ENCODE data around the gene INCA1. TPM values are rescaled to one million over a fixed set of nuclear protein-coding genes. Genes with fewer than 3 reads are reported as not detected.

Gene INCA1
- total and polyA plus RNA-seq, 4 donors = 0.28 to 0.75 (median 0.55) TPM

- 91% methylated on average over 10 of the region's 10 CpGs for WGBS
- no peaks in the 10 kb centered on the region for H3K27me3 ChIP-seq (ENCODE audit: control insufficient read depth in 4 of 4, insufficient read depth in 4 of 4, low read length in 3 of 4)
- no peak overlapping the region for H3K9ac ChIP-seq (ENCODE audit: low read depth in 1 of 2, low read length in 2 of 2)
- no peak overlapping the region for H3K27ac ChIP-seq (ENCODE audit: low read depth in 1 of 2, low read length in 2 of 2)
- DNase-seq (ENCODE audit: low spot score) = peak; percentile 54
- no peak overlapping the region for H3K4me3 ChIP-seq (ENCODE audit: low read depth in 1 of 3, low read length in 3 of 3)
- TF ChIP-seq CTCF (IDR thresholded peaks at IDR 0.05; ENCODE audit: low read depth, low read length, missing input control) (peak; percentile 4), FOXA2 (IDR thresholded peaks at IDR 0.05) (no peak)
- no peaks in the 10 kb centered on the region for H3K9me3 ChIP-seq (ENCODE audit: control insufficient read depth in 4 of 4, low read length in 3 of 4)
- H3K4me1 ChIP-seq (ENCODE audit: control insufficient read depth in 4 of 4, insufficient read depth in 4 of 4, low read length in 3 of 4) = peaks cover 5 to 64% (median 45%) of the 10 kb centered on the region in 4 donors
- H3K36me3 ChIP-seq (ENCODE audit: control insufficient read depth in 4 of 4, insufficient read depth in 3 of 4, low read depth in 1 of 4, low read length in 3 of 4) = peaks cover 0 to 7% (median 4%) of the 10 kb centered on the region in 4 donors
Observed at GRCh38 chr17:4956493-4957061, 40.7 kb downstream of the INCA1 start.

DNA sequence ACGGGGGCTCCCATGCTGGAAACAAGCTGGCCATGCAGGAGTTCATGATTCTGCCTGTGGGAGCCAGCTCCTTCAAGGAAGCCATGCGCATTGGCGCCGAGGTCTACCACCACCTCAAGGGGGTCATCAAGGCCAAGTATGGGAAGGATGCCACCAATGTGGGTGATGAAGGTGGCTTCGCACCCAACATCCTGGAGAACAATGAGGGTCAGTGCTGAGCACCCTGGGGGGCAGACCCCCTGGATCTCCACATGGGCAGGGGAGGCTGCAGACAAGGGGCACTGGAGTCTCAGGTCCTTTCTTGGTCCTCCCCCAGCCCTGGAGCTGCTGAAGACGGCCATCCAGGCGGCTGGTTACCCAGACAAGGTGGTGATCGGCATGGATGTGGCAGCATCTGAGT is 42.2 kb downstream of the INCA1 start:
- Histone ChIP-seq H3K36me3 (ENCODE audit: control insufficient read depth in 4 of 4, insufficient read depth in 3 of 4, low read depth in 1 of 4, low read length in 3 of 4) (peaks cover 0 to 7% (median 2%) of the 10 kb centered on the region in 4 donors), H3K27ac (ENCODE audit: low read depth in 1 of 2, low read length in 2 of 2) (no peak overlapping the region), H3K9ac (ENCODE audit: low read depth in 1 of 2, low read length in 2 of 2) (no peak overlapping the region), H3K9me3 (ENCODE audit: control insufficient read depth in 4 of 4, low read length in 3 of 4) (no peaks in the 10 kb centered on the region), H3K27me3 (ENCODE audit: control insufficient read depth in 4 of 4, insufficient read depth in 4 of 4, low read length in 3 of 4) (no peaks in the 10 kb centered on the region), H3K4me3 (ENCODE audit: low read depth in 1 of 3, low read length in 3 of 3) (no peak overlapping the region), H3K4me1 (ENCODE audit: control insufficient read depth in 4 of 4, insufficient read depth in 4 of 4, low read length in 3 of 4) (peaks cover 8 to 75% (median 58%) of the 10 kb centered on the region in 4 donors)
- 97% methylated on average over 8 of the region's 8 CpGs for whole genome bisulfite sequencing
- DNase-seq (ENCODE audit: low spot score) = no peak
- no peak for TF ChIP-seq GABPA (IDR thresholded peaks at IDR 0.05 in 1 of 2, conservative IDR thresholded peaks at IDR 0.05 in 1 of 2)
- no peak for TF ChIP-seq RAD21 (IDR thresholded peaks at IDR 0.05)
- TF ChIP-seq MAX (IDR thresholded peaks at IDR 0.05) = no peak
- TF ChIP-seq, protein P1, sequence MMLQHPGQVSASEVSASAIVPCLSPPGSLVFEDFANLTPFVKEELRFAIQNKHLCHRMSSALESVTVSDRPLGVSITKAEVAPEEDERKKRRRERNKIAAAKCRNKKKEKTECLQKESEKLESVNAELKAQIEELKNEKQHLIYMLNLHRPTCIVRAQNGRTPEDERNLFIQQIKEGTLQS (IDR thresholded peaks at IDR 0.05) = no peak
- no peak for TF ChIP-seq HNF4G (IDR thresholded peaks at IDR 0.05)
- no peak for TF ChIP-seq NR2F2 (IDR thresholded peaks at IDR 0.05)
- no peak for TF ChIP-seq SP1 (IDR thresholded peaks at IDR 0.05)
- TF ChIP-seq JUND (IDR thresholded peaks at IDR 0.05) = no peak
- TF ChIP-seq RXRA (IDR thresholded peaks at IDR 0.05) = no peak
- no peak for TF ChIP-seq FOXA2 (IDR thresholded peaks at IDR 0.05)
- TF ChIP-seq YY1 (IDR thresholded peaks at IDR 0.05) = no peak
- TF ChIP-seq ZBTB33 (IDR thresholded peaks at IDR 0.05) = no peak
- TF ChIP-seq FOXA1 (IDR thresholded peaks at IDR 0.05) = no peak
- no peak for TF ChIP-seq EGR1 (IDR thresholded peaks at IDR 0.05; ENCODE audit: low read depth in 2 of 2)
- no peak for TF ChIP-seq HNF4A (conservative IDR thresholded peaks at IDR 0.05)
- TF ChIP-seq REST (IDR thresholded peaks at IDR 0.05) = no peak
